Stomach (tissue), 4 donors: ENCODE results near the gene ATP8B4.

Experiments used
- EP300 ChIP-seq: sonication (generic); formaldehyde crosslinking; IDR thresholded peaks from one replicate; pipeline ENCODE4 v1.6.1; 2017; ENCODE audit warnings: antibody characterized with exemption
- POLR2A ChIP-seq, 4 donors: fragments of 450-650 bp; IDR thresholded peaks; one replicate each; pipeline ENCODE4 v1.6.1; 2016; ENCODE audit warnings: antibody characterized with exemption in 4 of 4, control low read depth in 2 of 4, mild to moderate bottlenecking in 1 of 4, moderate library complexity in 1 of 4
- POLR2AphosphoS5 ChIP-seq, 3 donors: sonication (generic); formaldehyde crosslinking; IDR thresholded peaks; one replicate each; pipeline ENCODE4 v1.6.1; 2016; ENCODE audit warnings: antibody characterized with exemption in 3 of 3
- TF ChIP-seq, protein P1 (sequence below), 7 experiments: fragments of 450-650 bp in 4 of 7; fragments of 200-600 bp in 3 of 7; sonication (generic) in 3 of 7; IDR thresholded peaks; one replicate each; pipeline ENCODE4 v1.5.1; 2016 to 2019; ENCODE audit warnings: antibody characterized with exemption in 7 of 7, control low read depth in 2 of 7, mild to moderate bottlenecking in 1 of 7

DNA sequence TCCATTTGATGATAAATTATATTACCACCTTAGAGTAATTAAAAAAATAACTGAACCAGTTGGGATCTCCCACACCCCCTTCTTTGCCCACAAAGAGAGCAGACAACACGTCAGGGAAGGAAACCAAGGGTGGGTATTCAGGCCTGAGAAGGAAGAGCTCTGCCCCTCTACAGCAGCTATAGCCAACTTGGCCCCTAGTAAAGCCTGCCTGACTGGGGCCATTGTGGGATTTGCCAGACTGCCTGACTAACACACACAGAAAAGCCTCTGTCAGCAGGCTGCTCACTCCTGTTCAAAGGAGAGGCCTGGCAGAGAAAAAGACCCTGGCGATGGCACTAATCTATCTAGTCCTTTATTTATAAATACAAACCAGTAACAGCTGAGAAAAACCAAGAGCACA, 41.4 kb downstream of the ATP8B4 start:
- no peak for TF ChIP-seq EP300
- TF ChIP-seq, protein P1, sequence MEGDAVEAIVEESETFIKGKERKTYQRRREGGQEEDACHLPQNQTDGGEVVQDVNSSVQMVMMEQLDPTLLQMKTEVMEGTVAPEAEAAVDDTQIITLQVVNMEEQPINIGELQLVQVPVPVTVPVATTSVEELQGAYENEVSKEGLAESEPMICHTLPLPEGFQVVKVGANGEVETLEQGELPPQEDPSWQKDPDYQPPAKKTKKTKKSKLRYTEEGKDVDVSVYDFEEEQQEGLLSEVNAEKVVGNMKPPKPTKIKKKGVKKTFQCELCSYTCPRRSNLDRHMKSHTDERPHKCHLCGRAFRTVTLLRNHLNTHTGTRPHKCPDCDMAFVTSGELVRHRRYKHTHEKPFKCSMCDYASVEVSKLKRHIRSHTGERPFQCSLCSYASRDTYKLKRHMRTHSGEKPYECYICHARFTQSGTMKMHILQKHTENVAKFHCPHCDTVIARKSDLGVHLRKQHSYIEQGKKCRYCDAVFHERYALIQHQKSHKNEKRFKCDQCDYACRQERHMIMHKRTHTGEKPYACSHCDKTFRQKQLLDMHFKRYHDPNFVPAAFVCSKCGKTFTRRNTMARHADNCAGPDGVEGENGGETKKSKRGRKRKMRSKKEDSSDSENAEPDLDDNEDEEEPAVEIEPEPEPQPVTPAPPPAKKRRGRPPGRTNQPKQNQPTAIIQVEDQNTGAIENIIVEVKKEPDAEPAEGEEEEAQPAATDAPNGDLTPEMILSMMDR (IDR thresholded peaks at IDR 0.05) = no peak
- no peak for TF ChIP-seq POLR2A (IDR thresholded peaks at IDR 0.05)
- TF ChIP-seq POLR2AphosphoS5 (IDR thresholded peaks at IDR 0.05) = no peak
